GM19351 (cell line): ENCODE results near the gene PTCH2.
A peak's percentile ranks its signal among the peaks of the same experiment; 100 is the strongest.
"Not testable (repeated sequence)": the region's sequence is repeated elsewhere in the genome, so short reads cannot be mapped to it uniquely, and the experiment has no call there.

ENCODE experiments used
- ATAC-seq: cut with Tn5 transposase; IDR thresholded peaks from one replicate; pipeline ENCODE4 v1.9.1; 2021; ENCODE audit warnings: mild to moderate bottlenecking, moderate library complexity; ENCODE audit not compliant: unreplicated experiment

Gene PTCH2

GRCh38 chr1:44819608-44820327 lies 23.3 kb downstream of the PTCH2 start:
- ATAC-seq = peak; percentile 83

GRCh38 chr1:44819196-44819607 lies 23.9 kb downstream of the PTCH2 start:
- no peak for ATAC-seq

- ATAC-seq = no peak
These were observed 25.1 kb downstream of the PTCH2 start for GRCh38 chr1:44817771-44818495.

GRCh38 chr1:44817307-44817706 lies 25.7 kb downstream of the PTCH2 start:
- ATAC-seq = no peak

GRCh38 chr1:44815926-44816325 lies 27.1 kb downstream of the PTCH2 start:
- ATAC-seq = not testable (repeated sequence)

- ATAC-seq = no peak
These were observed 30.1 kb downstream of the PTCH2 start for GRCh38 chr1:44812822-44813543.

GRCh38 chr1:44811234-44811633 lies 31.8 kb downstream of the PTCH2 start:
- ATAC-seq = no peak

GRCh38 chr1:44810762-44811105 lies 32.3 kb downstream of the PTCH2 start:
- not testable (repeated sequence) for ATAC-seq

GRCh38 chr1:44810101-44810761 lies 32.8 kb downstream of the PTCH2 start:
- ATAC-seq = no peak

- peak; percentile 65 for ATAC-seq
These were observed 33.8 kb downstream of the PTCH2 start for GRCh38 chr1:44808938-44809917.

GRCh38 chr1:44808063-44808937 lies 34.8 kb downstream of the PTCH2 start, which contains the start of gene BTBD19:
TSS of gene BTBD19 (plus strand) at chr1:44808523. CDS start at chr1:44808821, 298 bp downstream.
- ATAC-seq = peak; percentile 28

- peak; percentile 35 for ATAC-seq
These were observed 35.5 kb downstream of the PTCH2 start for GRCh38 chr1:44807364-44808062.

- no peak for ATAC-seq
These were observed 36.2 kb downstream of the PTCH2 start, which contains the start of gene DYNLT4 for GRCh38 chr1:44806704-44807363. TSS of gene DYNLT4 (minus strand) at chr1:44807351. CDS start at chr1:44806668, 683 bp downstream.

- ATAC-seq = no peak
These were observed 36.9 kb downstream of the PTCH2 start for GRCh38 chr1:44806025-44806703.

- ATAC-seq = no peak
These were observed 37.6 kb downstream of the PTCH2 start for GRCh38 chr1:44805311-44806024.

- ATAC-seq = no peak
These were observed 39.5 kb downstream of the PTCH2 start for GRCh38 chr1:44803312-44804095.
